H7 (cell line): ENCODE measurements around the gene CERT1. TPM values are rescaled to one million over a fixed set of nuclear protein-coding genes. Genes with fewer than 3 reads are reported as not detected.
A peak's percentile ranks its signal among the peaks of the same experiment; 100 is the strongest.
"Not testable (repeated sequence)": the region's sequence is repeated elsewhere in the genome, so short reads cannot be mapped to it uniquely, and the experiment has no call there.

Source experiments
- DNase-seq: peaks from one replicate; pipeline ENCODE4 v3.0.0; 2012
- H3K27me3 ChIP-seq: 2 replicates; pipeline ENCODE4 v1.6.0; 2011; ENCODE audit warnings: mild to moderate bottlenecking, low read length; ENCODE audit not compliant: control insufficient read depth, insufficient read depth
- H3K36me3 ChIP-seq: replicated peaks from 2 replicates; pipeline ENCODE4 v1.5.1; 2011; ENCODE audit warnings: low read length; ENCODE audit not compliant: control insufficient read depth, insufficient read depth
- H3K4me3 ChIP-seq: 2 replicates; pipeline ENCODE4 v1.5.1; 2011; ENCODE audit warnings: low read depth, mild to moderate bottlenecking, control low read depth, low read length, moderate library complexity; ENCODE audit not compliant: insufficient read depth
- total RNA-seq: library from RNA; depleted of rRNA; stranded (reverse); fragments of >200 nt; shearing (Covaris generic); gene quantifications from 2 replicates; pipeline ENCODE4 v1.2.3, GENCODE V29; 2014

Gene CERT1
- total RNA-seq, 1 experiment from 2014 or later: 16.8 TPM

DNA sequence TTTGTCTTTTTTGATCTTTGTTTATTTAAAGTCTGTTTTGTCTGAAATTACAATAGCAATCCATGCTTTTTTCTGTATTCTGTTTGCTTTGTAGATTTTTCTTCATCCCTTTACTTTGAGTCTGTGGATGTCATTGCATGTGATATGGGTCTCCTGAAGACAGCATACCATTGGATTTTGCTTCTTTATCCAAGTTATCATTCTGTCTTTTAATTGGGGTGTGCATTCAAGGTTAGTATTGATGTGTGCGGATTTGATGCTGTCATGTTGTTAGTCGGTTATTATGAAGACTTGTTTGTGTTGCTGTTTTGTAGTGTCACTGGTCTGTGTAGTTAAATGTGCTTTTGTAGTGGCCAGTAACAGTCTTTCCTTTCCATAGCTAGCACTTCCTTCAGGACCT lies 23.3 kb upstream of the CERT1 start:
- no peak overlapping the region for H3K4me3 ChIP-seq
- no peak for DNase-seq
- H3K36me3 ChIP-seq: no peaks in the 10 kb centered on the region
- H3K27me3 ChIP-seq: no peaks in the 10 kb centered on the region

DNA sequence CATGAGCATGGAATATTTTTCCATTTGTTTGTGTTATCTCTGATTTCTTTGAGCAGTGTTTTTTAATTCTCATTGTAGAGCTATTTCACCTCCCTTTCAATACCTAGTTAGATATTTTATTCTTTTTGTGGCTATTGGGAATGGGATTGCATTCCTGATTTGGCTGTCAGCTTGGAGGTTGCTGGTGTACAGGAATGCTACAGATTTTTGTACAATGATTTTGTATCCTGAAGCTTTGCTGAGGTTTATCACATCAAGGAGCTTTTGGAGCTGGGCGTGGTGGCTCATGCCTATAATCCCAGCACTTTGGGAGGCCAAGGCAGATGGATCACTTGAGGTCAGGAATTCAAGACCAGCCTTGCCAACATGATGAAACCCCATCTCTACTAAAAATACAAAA lies 22.3 kb upstream of the CERT1 start:
- H3K36me3 ChIP-seq, H3K27me3 ChIP-seq, DNase-seq, H3K4me3 ChIP-seq: not testable (repeated sequence)

DNA sequence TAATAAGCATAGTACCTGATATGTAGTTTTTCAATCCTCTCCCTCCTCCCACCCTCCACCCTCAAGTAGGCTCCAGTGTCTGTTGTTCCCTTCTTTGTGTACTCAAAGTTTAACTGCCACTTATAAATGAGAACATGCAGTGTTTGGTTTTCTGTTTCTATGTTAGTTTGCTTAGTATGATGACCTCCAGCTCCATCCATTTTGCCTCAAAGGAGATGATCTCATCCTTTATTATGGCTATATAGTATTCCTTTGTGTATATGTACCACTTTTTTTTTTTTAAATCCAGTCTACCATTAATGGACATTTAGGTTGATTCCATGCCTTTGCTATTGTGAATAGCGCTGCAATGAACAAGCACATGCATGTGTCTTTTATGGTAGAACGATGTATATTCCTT lies 20.8 kb upstream of the CERT1 start:
- Histone ChIP-seq H3K36me3 (no peaks in the 10 kb centered on the region), H3K4me3 (no peak overlapping the region), H3K27me3 (no peaks in the 10 kb centered on the region)
- no peak for DNase-seq

DNA sequence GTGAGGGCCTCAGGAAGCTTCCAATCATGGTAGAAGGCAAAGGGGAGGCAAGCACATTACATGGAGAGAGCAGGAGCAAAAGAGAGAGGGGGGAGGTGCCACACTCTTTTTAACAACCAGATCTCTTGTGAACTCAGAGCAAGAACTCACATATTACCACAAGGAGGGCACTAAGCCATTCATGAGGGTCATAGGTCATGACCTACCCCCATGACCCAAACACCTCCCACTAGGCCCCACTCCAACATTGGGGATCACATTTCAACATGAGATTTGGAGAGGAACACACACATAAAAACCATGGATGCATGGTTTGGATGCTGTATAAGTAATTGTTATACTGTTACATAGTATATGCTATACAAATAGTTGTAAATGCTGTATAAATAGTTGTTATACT lies 17.8 kb upstream of the CERT1 start:
- no peak for DNase-seq
- H3K27me3 ChIP-seq: no peaks in the 10 kb centered on the region
- H3K4me3 ChIP-seq: no peak overlapping the region
- H3K36me3 ChIP-seq: no peaks in the 10 kb centered on the region

DNA sequence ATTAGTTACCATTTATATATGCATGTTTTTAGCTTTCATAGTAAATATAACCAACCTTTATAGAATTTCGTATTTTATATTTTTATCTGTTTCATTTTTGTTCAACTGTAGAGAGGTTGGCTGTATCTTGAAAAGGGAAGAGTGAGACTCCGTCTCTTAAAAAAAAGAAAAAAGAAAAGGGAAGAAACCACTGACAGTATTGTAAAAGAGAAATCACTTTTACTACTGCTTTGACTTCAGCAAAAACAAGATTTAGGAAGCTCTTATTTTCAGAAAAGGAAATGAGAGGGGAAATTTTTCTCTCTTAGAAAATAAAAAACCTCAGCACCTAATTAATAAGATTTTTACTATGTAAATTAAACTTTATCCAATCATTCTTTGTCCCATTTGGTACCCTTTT lies 14.6 kb upstream of the CERT1 start:
- no peak for DNase-seq
- Histone ChIP-seq H3K4me3 (no peak overlapping the region), H3K27me3 (no peaks in the 10 kb centered on the region), H3K36me3 (no peaks in the 10 kb centered on the region)

DNA sequence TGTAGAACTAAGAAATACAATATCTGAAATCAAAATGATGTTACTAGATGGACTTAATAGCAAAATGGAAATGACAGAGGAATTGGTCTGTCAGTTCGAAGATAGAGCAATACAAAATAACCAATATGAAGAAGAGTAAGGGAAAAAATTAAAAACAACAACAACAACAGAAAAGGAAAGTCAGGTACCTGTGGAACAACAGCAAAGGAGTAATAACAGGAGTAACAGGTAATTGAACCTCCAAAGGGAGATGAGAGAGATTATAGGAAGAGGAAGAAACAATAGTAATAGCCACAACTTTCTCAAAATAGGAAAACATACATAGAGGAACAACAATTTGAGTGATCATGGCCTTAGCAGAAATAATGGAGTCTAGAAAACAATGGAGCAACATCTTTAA lies 13.9 kb upstream of the CERT1 start:
- no peak for DNase-seq
- Histone ChIP-seq H3K4me3 (no peak overlapping the region), H3K36me3 (no peaks in the 10 kb centered on the region), H3K27me3 (no peaks in the 10 kb centered on the region)

DNA sequence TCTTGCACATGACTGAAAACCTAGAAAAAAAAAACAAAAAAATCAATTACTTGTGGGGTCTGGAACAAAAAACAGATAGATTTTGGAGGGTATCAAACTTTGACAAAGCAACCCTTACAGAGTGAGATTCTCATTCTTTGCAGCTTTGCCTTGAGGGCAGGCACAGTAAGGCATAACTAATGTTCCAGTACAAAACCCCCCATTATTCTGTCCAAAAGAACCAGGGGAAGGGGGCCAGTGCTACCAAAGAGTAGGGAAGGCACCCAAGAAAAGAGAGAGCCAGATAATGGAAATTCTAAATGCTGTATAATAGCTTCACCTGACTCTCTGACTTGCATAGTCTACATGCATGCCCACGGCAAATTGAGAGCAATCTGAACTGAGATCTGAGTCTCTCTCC lies 13.2 kb upstream of the CERT1 start:
- Histone ChIP-seq H3K36me3 (no peaks in the 10 kb centered on the region), H3K4me3 (no peak overlapping the region), H3K27me3 (no peaks in the 10 kb centered on the region)
- DNase-seq: no peak

DNA sequence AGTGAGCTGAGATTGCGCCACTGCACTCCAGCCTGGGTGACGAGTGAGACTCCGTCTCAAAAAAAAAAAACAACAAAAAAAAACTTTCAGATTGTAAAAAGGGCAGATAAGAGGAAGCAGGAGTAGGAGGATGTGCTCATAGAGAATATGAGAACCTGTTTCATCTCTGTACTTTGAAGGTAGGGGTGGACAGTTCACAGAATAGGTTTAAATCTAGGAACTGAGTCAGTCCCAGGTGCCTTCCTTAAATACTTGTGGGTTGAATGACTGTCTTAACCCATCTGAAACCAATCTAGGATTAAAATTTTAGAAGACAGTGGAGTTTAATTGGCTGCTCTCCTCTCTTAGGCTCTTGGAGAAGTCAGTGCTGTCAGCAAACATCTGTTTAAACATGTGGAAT lies 12.6 kb upstream of the CERT1 start:
- Histone ChIP-seq H3K36me3 (no peaks in the 10 kb centered on the region), H3K27me3 (no peaks in the 10 kb centered on the region), H3K4me3 (no peak overlapping the region)
- DNase-seq: no peak

DNA sequence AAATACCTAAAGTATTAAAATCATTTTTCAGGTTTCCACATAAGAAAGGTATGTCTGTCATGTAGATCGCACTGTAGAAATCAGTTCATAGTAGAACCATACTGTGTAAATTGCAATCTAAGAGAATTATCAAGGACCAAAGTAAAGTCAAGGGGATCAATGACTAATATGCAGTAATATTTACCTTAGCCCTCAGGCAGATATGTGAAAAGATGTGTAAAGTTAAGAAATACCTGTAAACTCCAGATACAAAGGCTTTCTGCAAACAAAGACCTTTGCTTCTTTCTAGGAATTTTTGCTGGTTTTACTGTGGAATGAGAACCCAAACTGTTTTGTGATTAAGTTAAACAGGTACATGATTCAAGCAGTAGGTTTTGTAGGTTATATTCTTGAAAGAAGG lies 11.8 kb upstream of the CERT1 start:
- Histone ChIP-seq H3K4me3 (no peak overlapping the region), H3K27me3 (no peaks in the 10 kb centered on the region), H3K36me3 (no peaks in the 10 kb centered on the region)
- DNase-seq: no peak

DNA sequence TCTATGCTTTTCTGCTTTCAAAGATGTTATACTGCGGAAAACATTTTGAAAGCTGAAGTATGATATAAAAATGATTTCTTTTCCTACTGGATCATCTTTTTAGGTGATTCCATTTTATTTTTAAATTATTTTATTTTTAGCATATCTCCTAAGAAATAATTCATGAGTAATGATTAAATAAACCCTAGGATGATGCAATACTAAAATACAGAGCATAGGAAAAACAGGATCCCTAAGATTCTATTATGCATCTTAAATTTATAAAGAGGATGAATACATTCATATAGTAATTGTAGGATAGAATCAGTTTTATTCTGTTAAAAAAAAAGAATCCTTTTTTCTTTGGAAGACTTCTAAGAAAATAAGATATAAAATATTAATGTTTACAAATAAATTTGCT lies 11.1 kb upstream of the CERT1 start:
- no peak for DNase-seq
- no peak overlapping the region for H3K4me3 ChIP-seq
- no peaks in the 10 kb centered on the region for H3K36me3 ChIP-seq
- H3K27me3 ChIP-seq: no peaks in the 10 kb centered on the region

DNA sequence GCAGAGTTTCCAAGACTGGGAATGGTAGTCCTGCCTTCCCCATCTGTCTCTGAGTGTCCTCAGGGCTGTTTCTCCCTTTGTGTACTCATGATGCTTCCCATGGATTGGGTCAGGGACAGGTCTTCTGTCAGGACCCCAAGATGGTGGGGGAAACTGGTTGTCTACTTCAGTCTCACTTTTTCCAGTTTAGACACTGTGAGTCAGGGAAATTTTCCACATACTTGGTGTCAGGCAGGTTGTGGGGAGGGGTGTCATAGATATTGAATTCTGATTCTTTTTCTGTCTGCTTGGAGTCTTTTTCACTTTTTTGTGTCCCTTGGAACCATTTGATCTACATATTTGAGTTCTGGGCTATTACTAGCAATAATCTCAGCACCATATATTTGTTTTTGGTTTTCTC lies 10.6 kb upstream of the CERT1 start:
- H3K27me3 ChIP-seq: no peaks in the 10 kb centered on the region
- no peak for DNase-seq
- no peaks in the 10 kb centered on the region for H3K36me3 ChIP-seq
- no peak overlapping the region for H3K4me3 ChIP-seq

DNA sequence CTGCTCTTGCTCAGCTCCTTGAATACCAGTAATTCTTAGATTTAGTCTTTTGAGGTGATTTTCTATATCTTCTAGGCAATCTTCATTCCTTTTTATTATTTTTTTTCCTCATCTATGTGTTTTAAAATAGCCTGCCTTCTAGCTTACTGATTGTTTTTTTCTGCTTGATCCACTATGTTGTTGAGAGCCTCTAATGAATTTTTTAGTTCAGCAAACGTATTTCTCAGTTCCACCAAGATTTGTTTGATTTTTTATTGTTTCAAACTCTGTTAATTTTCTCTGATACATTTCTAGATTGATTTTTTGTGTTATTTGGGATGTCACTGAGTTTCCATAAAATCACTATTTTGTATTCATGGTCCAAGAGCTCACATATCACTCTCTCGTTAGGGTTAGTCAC lies 9.8 kb upstream of the CERT1 start:
- DNase-seq: no peak
- H3K4me3 ChIP-seq: no peak overlapping the region

DNA sequence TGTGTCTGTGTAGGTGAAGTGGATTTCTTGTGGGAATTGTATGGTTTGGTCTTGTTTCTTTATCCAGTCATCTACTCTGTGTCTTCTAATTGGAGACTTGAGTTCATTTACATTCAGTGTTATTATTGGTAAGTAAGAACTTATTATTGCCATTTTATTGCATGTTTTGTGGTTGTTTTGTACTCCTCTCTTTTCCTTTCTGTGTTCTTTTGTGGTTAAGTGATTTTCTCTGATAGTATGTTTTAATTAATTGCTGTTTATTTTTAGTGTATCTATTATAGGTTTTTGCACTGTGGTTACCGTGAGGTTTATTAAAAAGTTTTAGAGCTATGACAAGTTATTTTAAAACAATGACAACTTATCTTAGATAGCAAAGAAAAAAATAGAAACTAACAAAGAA lies 8.3 kb upstream of the CERT1 start:
- Histone ChIP-seq H3K27me3 (no peaks in the 10 kb centered on the region), H3K4me3 (no peak overlapping the region), H3K36me3 (no peaks in the 10 kb centered on the region)
- DNase-seq: no peak

More for the DNA sequence above, 9.8 kb upstream of the CERT1 start:
- no peaks in the 10 kb centered on the region for H3K36me3 ChIP-seq
- no peaks in the 10 kb centered on the region for H3K27me3 ChIP-seq

DNA sequence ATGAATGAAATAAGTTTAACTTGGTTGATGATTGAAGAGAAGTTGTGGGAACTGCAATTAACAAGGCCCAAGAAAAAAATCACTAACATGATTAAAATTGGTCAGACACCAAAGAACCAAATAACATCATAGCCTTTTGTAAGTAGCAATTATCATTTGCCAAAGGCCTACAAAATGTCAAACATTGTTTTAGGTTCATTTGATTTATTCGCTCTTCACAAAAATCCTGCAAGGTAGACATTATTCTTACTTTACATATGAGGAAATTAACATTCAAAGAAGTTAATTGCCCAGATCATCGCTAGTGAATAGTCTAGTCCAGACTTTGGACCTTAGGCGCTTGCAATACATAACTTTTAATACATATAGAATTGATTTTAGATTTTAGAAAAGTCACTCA lies 2.9 kb upstream of the CERT1 start:
- Histone ChIP-seq H3K4me3 (no peak overlapping the region), H3K36me3 (no peaks in the 10 kb centered on the region), H3K27me3 (no peaks in the 10 kb centered on the region)
- DNase-seq: no peak

DNA sequence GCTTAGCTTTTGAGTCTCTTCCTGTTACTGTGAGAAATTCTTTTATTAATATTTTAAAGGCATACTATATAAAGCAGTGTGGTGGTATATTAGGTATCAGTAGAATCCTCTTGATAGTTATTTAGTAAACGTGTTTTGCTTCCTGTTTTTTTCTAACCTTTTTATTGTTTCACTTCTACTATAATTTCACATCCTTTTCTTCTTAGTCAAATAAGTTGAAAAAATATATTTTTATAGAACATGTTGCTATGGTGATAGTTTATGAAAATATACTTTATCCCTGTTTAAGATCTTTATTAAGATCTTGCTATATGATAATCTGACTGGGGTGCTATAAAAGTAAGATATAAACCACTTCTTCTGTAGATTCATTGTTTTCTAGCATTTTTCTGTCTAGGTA lies 2.4 kb upstream of the CERT1 start:
- no peaks in the 10 kb centered on the region for H3K36me3 ChIP-seq
- DNase-seq: no peak
- no peak overlapping the region for H3K4me3 ChIP-seq

DNA sequence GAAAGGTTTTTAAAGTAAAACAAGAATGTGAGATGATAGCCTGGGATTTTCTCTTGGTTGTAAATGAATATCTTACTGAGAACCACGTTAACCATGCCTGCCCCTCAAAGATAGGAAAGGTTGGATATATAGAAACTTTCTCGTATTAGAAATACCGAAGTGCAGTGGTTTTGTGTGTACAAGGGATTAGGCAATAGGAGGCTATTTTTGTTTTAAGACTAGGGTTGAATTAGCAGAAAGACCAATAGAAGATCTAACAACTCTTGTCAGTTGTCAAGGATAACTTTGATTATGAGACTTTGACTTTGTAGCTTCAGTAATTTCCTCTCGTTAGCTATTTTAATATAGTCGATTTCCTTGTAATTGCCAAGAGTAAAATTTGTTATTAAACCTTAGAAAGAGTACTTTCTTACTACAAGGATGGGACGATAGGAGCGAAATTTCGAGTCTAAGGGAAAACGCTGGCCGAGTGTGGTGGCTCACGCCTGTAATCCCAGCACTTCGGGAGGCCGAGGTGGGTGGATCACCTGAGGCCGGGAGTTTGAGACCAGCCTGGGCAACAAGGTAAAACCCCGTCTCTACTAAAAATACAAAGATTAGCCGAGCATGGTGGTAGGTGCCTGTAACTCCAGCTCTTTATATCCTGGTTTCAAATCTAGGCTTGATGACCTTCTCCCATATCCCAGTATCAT lies 1.1 kb upstream of the CERT1 start:
- Histone ChIP-seq H3K36me3 (no peaks in the 10 kb centered on the region), H3K4me3 (peak overlapping the region; percentile 86), H3K27me3 (no peaks in the 10 kb centered on the region)
- DNase-seq: no peak

More for the DNA sequence above, 2.4 kb upstream of the CERT1 start:
- H3K27me3 ChIP-seq: no peaks in the 10 kb centered on the region
